Sigmoid colon (tissue), 4 donors: ENCODE measurements around the gene MTSS2.

Experiments
- CTCF ChIP-seq, 4 experiments: fragments of 450-650 bp in 3 of 4; fragments of 200-600 bp in 1 of 4; IDR thresholded peaks; one replicate each; pipeline ENCODE4 v1.5.1; 2016 to 2019; ENCODE audit warnings: antibody characterized with exemption in 4 of 4, mild to moderate bottlenecking in 3 of 4, moderate library complexity in 2 of 4
- EP300 ChIP-seq, 4 donors: sonication (generic); formaldehyde crosslinking; IDR thresholded peaks; one replicate each; pipeline ENCODE4 v1.6.1; 2017; ENCODE audit warnings: antibody characterized with exemption in 4 of 4
- POLR2A ChIP-seq, 2 donors: fragments of 450-650 bp; IDR thresholded peaks; one replicate each; pipeline ENCODE4 v1.6.1; 2016; ENCODE audit warnings: antibody characterized with exemption in 2 of 2, mild to moderate bottlenecking in 2 of 2, moderate library complexity in 2 of 2
- POLR2AphosphoS5 ChIP-seq, 4 donors: sonication (generic); formaldehyde crosslinking; IDR thresholded peaks; one replicate each; pipeline ENCODE4 v1.6.1; 2017; ENCODE audit warnings: antibody characterized with exemption in 4 of 4

GRCh38 chr16:70656712-70657263 lies 29.1 kb downstream of the MTSS2 start:
- no peak for TF ChIP-seq CTCF (IDR thresholded peaks at IDR 0.05)
- no peak for TF ChIP-seq EP300 (IDR thresholded peaks at IDR 0.05)
- TF ChIP-seq POLR2AphosphoS5 (IDR thresholded peaks at IDR 0.05), result no peak
- no peak for TF ChIP-seq POLR2A (IDR thresholded peaks at IDR 0.05)
